ENCODE results near the gene CRYBB1. TPM values are rescaled to one million over a fixed set of nuclear protein-coding genes. Genes with fewer than 3 reads are reported as not detected.

Gene CRYBB1
- polyA plus RNA-seq, 1 experiment: not detected

DNA sequence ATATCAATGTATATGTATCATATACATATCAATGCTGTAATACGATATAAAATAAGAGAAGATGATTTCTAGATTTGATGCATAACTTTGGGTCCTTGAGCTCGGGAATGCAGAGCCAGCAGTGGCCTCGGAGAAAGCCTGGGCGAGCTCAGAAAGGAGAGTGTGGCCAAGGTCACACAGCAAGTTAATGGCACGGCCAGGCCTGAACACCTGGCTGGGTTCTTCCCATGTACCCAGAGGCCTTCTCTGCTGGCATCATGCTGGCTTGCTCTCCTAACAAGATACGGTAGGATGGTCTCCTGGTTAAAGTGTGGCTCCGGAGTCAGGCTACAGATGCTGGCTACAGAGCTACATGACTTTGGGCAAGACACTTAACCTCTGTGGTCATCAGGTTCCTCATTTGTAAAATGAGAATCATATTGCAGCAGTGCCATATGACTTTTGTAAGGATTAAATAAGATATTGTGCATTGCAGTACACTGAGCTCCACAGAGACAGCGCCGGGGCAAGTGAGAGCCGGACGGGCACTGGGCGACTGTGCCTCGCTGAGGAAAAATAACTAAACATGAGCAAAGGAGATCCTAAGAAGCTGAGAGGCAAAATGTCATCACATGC is 57.8 kb downstream of the CRYBB1 start:
- DNase-seq (ENCODE audit: low read depth, low spot score): no peak
- H3K27ac ChIP-seq (ENCODE audit: low read depth, low read length): no peak overlapping the region
- ChIA-PET CTCF (no interaction called here), POLR2A (no interaction called here)
- TF ChIP-seq, protein P1, sequence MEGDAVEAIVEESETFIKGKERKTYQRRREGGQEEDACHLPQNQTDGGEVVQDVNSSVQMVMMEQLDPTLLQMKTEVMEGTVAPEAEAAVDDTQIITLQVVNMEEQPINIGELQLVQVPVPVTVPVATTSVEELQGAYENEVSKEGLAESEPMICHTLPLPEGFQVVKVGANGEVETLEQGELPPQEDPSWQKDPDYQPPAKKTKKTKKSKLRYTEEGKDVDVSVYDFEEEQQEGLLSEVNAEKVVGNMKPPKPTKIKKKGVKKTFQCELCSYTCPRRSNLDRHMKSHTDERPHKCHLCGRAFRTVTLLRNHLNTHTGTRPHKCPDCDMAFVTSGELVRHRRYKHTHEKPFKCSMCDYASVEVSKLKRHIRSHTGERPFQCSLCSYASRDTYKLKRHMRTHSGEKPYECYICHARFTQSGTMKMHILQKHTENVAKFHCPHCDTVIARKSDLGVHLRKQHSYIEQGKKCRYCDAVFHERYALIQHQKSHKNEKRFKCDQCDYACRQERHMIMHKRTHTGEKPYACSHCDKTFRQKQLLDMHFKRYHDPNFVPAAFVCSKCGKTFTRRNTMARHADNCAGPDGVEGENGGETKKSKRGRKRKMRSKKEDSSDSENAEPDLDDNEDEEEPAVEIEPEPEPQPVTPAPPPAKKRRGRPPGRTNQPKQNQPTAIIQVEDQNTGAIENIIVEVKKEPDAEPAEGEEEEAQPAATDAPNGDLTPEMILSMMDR (IDR thresholded peaks at IDR 0.05; ENCODE audit: low read depth, low read length): no peak
- H3K27me3 ChIP-seq (ENCODE audit: control insufficient read depth, insufficient read depth, low read length): no peaks in the 10 kb centered on the region
- no peaks in the 10 kb centered on the region for H3K9me3 ChIP-seq (ENCODE audit: control insufficient read depth, insufficient read depth, low read length)
- no peak overlapping the region for H3K4me3 ChIP-seq (ENCODE audit: low read depth, low read length)

DNA sequence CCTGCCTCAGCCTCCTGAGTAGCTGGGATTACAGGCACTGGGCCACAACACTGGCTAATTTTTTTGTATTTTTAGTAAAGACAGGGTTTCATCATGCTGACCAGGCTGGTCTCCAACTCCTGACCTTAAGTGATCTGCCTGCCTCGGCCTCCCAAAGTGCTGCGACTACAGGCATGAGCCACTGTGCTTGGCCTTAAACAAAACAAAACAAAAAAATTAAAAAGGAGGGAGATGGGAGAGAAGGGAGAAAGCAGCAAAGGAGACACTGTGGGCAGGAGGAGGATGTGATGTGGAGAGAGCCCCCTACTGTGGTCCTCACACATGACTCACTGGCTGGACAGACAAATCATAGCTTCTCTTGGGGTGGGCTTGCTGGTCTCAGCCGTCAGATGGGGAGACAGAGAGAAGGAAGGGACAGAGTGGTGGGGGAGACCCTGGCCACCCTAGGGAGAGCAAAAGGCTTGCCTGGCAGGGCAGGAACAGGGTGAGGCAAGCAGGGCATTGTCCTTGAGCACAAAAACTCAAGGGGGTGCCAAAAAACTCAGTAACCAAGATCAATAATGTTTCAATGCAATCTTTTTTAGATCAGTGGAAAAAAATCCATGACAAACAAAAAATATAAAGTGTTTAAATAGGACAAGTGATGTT is 59.5 kb downstream of the CRYBB1 start:
- H3K27ac ChIP-seq (ENCODE audit: low read depth, low read length): peak overlapping the region; percentile 65
- ChIA-PET CTCF (interaction anchor here (1.0 kb wide), 1 partner anchor 98 kb away, joined by 3 read pairs; no protein-coding TSS in a partner anchor), POLR2A (no interaction called here)
- TF ChIP-seq, protein P1 (IDR thresholded peaks at IDR 0.05; ENCODE audit: low read depth, low read length): peak; percentile 14; the same call in 1 of the 2 replicates
- no peaks in the 10 kb centered on the region for H3K9me3 ChIP-seq (ENCODE audit: control insufficient read depth, insufficient read depth, low read length)
- no peaks in the 10 kb centered on the region for H3K27me3 ChIP-seq (ENCODE audit: control insufficient read depth, insufficient read depth, low read length)
- no peak for DNase-seq (ENCODE audit: low read depth, low spot score)
- H3K4me3 ChIP-seq (ENCODE audit: low read depth, low read length): no peak overlapping the region

DNA sequence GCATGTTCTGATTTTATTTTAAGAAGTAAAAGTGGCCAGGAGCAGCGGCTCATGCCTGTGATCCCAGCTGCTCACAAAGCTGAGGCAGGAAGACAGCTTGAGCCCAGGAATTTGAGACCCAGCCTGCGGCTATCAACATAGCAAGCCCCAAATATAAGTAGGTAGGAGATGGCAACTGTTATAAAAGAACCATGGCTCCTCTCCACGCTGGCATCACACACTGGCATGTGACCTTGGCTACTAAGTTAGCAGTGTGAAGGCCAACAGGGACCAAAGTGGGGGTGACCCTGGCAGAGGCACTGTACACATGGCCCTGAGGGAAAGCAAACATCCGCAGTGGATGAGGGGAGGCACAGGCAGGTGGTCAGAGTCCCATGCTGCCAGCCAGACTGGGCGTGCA is 60.9 kb downstream of the CRYBB1 start:
- CTCF ChIA-PET: no interaction called here
- Histone ChIP-seq H3K27ac (ENCODE audit: low read depth, low read length) (no peak overlapping the region), H3K27me3 (ENCODE audit: control insufficient read depth, insufficient read depth, low read length) (no peaks in the 10 kb centered on the region), H3K4me3 (ENCODE audit: low read depth, low read length) (no peak overlapping the region), H3K9me3 (ENCODE audit: control insufficient read depth, insufficient read depth, low read length) (no peaks in the 10 kb centered on the region)
- POLR2A ChIA-PET: interaction anchor here (0.6 kb wide), 1 partner anchor 50 kb away, joined by 3 read pairs; no protein-coding TSS in a partner anchor
- DNase-seq (ENCODE audit: low read depth, low spot score): no peak
- TF ChIP-seq, protein P1 (IDR thresholded peaks at IDR 0.05; ENCODE audit: low read depth, low read length): no peak

DNA sequence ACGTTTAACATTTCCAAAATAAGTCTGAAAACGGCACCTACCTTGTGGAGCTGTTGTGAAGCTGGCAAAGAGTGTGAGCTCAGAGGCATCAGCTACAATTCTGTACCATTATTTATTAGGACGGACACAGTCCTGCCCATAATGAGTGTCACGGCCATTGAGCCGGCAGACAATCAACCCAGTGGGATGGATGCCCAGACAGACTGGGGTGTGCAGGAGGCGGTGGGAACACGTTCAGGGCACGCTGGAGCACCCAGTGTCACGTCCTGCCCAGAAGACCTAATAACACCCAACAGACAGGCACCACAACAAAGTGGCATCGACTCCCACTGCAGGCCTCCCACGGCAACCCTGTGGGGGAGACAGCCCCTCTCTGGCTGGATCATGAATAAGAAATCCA is 62.3 kb downstream of the CRYBB1 start:
- ChIA-PET POLR2A (no interaction called here), CTCF (no interaction called here)
- TF ChIP-seq, protein P1 (IDR thresholded peaks at IDR 0.05; ENCODE audit: low read depth, low read length): no peak
- no peak overlapping the region for H3K4me3 ChIP-seq (ENCODE audit: low read depth, low read length)
- H3K9me3 ChIP-seq (ENCODE audit: control insufficient read depth, insufficient read depth, low read length): no peaks in the 10 kb centered on the region
- H3K27me3 ChIP-seq (ENCODE audit: control insufficient read depth, insufficient read depth, low read length): no peaks in the 10 kb centered on the region
- H3K27ac ChIP-seq (ENCODE audit: low read depth, low read length): no peak overlapping the region
- no peak for DNase-seq (ENCODE audit: low read depth, low spot score)

DNA sequence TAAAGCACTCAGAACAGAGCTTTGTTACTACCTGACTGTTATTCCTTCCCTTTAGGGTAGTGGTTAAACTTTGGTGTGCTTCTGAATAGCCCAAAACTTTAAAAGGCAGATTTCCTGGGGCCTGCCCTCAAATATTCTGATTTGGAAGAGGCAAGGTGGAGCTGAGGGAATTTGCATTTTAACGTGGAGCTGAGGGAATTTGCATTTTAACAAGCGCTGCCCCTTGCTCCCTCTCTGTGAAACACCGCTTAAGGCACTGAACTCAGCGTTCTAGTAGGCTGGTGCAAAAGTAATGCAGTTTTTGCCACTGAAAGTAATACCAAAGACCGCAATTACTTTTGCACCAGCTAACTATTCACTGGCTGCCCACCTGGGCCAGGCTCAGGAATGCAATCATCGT is 62.9 kb downstream of the CRYBB1 start:
- Histone ChIP-seq H3K27me3 (ENCODE audit: control insufficient read depth, insufficient read depth, low read length) (no peaks in the 10 kb centered on the region), H3K4me3 (ENCODE audit: low read depth, low read length) (no peak overlapping the region), H3K27ac (ENCODE audit: low read depth, low read length) (no peak overlapping the region), H3K9me3 (ENCODE audit: control insufficient read depth, insufficient read depth, low read length) (no peaks in the 10 kb centered on the region)
- no peak for DNase-seq (ENCODE audit: low read depth, low spot score)
- CTCF ChIA-PET: no interaction called here
- TF ChIP-seq, protein P1 (IDR thresholded peaks at IDR 0.05; ENCODE audit: low read depth, low read length): no peak
- POLR2A ChIA-PET: interaction anchor here (0.7 kb wide), 1 partner anchor 34 kb away, joined by 3 read pairs; no protein-coding TSS in a partner anchor

Measured in AG04450 (cell line).